ENCODE measurements around the gene SLC36A4. TPM values are rescaled to one million over a fixed set of nuclear protein-coding genes. Genes with fewer than 3 reads are reported as not detected.
A peak's percentile ranks its signal among the peaks of the same experiment; 100 is the strongest.

Gene SLC36A4
- total RNA-seq, 4 donors from 2014 or later, result 24.8 to 50.2 (median 39.2) TPM

DNA sequence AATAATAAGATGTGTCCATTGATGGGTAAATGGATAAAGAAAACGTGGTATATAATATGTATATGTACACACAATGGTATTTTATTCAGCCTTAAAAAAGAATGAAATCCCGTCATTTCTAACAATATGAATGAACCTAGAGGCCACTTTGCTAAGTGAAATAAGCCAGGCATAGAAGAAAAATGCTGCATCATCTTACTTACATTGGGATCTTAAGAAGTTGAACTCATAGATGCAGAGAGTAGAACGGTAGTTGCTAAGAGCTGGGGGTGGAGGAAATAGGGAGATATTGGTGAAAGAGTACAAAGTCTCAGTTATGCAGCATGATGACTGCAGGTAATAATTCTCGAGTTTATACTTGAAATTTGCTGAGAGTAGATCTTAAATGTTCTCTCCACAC is 14.3 kb upstream of the SLC36A4 start:
- H3K4me3 ChIP-seq (replicated peaks in 1 of 3), result no peak overlapping the region
- peaks cover 12 to 17% of the 10 kb centered on the region in 2 donors for H3K4me1 ChIP-seq
- H3K36me3 ChIP-seq, result no peaks in the 10 kb centered on the region
- DNase-seq, result no peak
- H3K9me3 ChIP-seq, result no peaks in the 10 kb centered on the region
- intact Hi-C loops (cut with DNase I), result no loop called here
- H3K27me3 ChIP-seq, result no peaks in the 10 kb centered on the region
- no peak for TF ChIP-seq POLR2A (IDR thresholded peaks at IDR 0.05)
- TF ChIP-seq, protein P1, sequence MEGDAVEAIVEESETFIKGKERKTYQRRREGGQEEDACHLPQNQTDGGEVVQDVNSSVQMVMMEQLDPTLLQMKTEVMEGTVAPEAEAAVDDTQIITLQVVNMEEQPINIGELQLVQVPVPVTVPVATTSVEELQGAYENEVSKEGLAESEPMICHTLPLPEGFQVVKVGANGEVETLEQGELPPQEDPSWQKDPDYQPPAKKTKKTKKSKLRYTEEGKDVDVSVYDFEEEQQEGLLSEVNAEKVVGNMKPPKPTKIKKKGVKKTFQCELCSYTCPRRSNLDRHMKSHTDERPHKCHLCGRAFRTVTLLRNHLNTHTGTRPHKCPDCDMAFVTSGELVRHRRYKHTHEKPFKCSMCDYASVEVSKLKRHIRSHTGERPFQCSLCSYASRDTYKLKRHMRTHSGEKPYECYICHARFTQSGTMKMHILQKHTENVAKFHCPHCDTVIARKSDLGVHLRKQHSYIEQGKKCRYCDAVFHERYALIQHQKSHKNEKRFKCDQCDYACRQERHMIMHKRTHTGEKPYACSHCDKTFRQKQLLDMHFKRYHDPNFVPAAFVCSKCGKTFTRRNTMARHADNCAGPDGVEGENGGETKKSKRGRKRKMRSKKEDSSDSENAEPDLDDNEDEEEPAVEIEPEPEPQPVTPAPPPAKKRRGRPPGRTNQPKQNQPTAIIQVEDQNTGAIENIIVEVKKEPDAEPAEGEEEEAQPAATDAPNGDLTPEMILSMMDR (IDR thresholded peaks at IDR 0.05), result no peak
- no peak overlapping the region for H3K27ac ChIP-seq
- 81 to 84% methylated on average over 4 of the region's 4 CpGs for WGBS, 2 donors

- intact Hi-C loops (cut with DNase I), result no loop called here
- Histone ChIP-seq H3K9me3 (no peaks in the 10 kb centered on the region), H3K27me3 (no peaks in the 10 kb centered on the region), H3K4me1 (peaks cover 6 to 8% of the 10 kb centered on the region in 2 donors), H3K36me3 (no peaks in the 10 kb centered on the region), H3K4me3 (replicated peaks in 1 of 3) (no peak overlapping the region), H3K27ac (no peak overlapping the region)
- 97% methylated on average over 2 of the region's 2 CpGs for WGBS, 2 donors
- DNase-seq, result no peak
- no peak for TF ChIP-seq POLR2A (IDR thresholded peaks at IDR 0.05)
- TF ChIP-seq, protein P1 (IDR thresholded peaks at IDR 0.05), result no peak
Measured at GRCh38 chr11:93209466-93209865, 11.7 kb upstream of the SLC36A4 start.

DNA sequence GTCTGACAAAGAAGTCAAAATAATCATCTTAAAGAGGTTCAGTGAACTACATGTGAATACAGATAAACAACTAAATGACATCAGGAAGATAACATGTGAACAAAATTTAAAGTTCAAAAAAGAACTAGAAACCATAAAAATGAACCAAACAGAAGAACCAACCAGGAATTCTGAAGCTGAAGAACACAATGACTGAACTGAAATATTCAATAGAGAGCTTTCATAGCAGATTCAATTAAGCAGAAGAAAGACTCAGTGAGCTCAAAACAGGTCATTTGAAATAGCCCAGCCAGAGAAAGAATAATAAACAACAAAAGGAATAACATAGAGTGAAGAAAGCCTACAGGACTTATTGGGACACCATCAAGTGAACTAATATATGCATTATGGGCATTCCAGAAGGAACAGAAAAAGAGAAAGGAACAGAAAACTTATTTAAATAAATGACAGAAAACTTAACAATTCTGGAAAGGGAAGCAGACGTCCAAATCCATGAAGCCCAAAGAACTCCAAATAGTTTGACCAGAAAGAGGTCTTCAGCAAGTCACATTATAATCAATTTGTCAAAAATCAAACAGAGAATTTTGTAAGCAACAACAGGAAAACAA is 11.0 kb upstream of the SLC36A4 start:
- Histone ChIP-seq H3K4me1 (peaks cover under 1 to 6% of the 10 kb centered on the region in 2 donors), H3K9me3 (no peaks in the 10 kb centered on the region), H3K4me3 (replicated peaks in 1 of 3) (no peak overlapping the region), H3K36me3 (no peaks in the 10 kb centered on the region), H3K27ac (no peak overlapping the region), H3K27me3 (no peaks in the 10 kb centered on the region)
- intact Hi-C loops (cut with DNase I), result no loop called here
- no peak for DNase-seq
- WGBS, 2 donors, result 88 to 90% methylated on average over 1 of the region's 1 CpG
- TF ChIP-seq, protein P1 (IDR thresholded peaks at IDR 0.05), result no peak
- no peak for TF ChIP-seq POLR2A (IDR thresholded peaks at IDR 0.05)

DNA sequence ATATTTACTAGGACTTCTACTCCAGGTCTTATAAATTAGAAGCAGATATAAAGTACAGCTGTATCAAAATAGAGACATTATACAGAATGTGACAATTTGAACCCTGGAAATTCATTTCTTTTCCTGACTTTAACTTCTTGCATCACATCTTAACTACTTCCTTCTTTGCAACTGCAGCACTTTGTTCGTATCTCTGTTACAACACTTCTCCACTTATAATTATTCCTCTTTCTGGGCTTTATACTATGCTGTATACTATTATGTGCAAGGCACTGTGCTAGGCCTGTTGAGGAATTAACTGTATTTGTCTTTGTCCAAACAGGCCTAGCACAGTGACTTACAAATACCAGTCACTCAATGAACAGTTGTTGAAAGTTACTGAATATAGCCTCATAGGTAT is 1.8 kb upstream of the SLC36A4 start:
- DNase-seq, result no peak
- Histone ChIP-seq H3K36me3 (no peaks in the 10 kb centered on the region), H3K9me3 (no peaks in the 10 kb centered on the region), H3K27me3 (no peaks in the 10 kb centered on the region), H3K27ac (no peak overlapping the region), H3K4me1 (peaks cover 0 to 5% of the 10 kb centered on the region in 2 donors), H3K4me3 (replicated peaks in 1 of 3) (no peak overlapping the region)
- 87 to 92% methylated on average over 1 of the region's 1 CpG for WGBS, 2 donors
- intact Hi-C loops (cut with DNase I), result no loop called here
- TF ChIP-seq POLR2A (IDR thresholded peaks at IDR 0.05), result no peak
- TF ChIP-seq, protein P1 (IDR thresholded peaks at IDR 0.05), result no peak

- no peaks in the 10 kb centered on the region for H3K9me3 ChIP-seq
- H3K27me3 ChIP-seq, result no peaks in the 10 kb centered on the region
- H3K4me3 ChIP-seq (replicated peaks in 1 of 3), result peak overlapping the region; percentile 82 to 83 (median 82)
- no peaks in the 10 kb centered on the region for H3K36me3 ChIP-seq
- peak overlapping the region; percentile 92 to 98 (median 96) for H3K27ac ChIP-seq
- no peak for DNase-seq
- peaks cover 0 to 5% of the 10 kb centered on the region in 2 donors for H3K4me1 ChIP-seq
- 24 to 27% methylated on average over 14 of the region's 14 CpGs for WGBS, 2 donors
- intact Hi-C loops (cut with DNase I), result no loop called here
- TF ChIP-seq, protein P1 (IDR thresholded peaks at IDR 0.05), result no peak
- no peak for TF ChIP-seq POLR2A (IDR thresholded peaks at IDR 0.05)
Measured at GRCh38 chr11:93198215-93198845, 539 bp upstream of the SLC36A4 start.

Data from thyroid gland (tissue), 4 donors.